HL-60/S4 treated with retinoic acid at 250 ng/mL for 4 days and 3 days (cell line): ENCODE results near the gene PCDHA3.
"Not testable (repeated sequence)": the region's sequence is repeated elsewhere in the genome, so short reads cannot be mapped to it uniquely, and the experiment has no call there.

Source experiments
- in situ Hi-C: fragments of 300-500 bp; cut with MboI; formaldehyde crosslinking; loops from 2 replicates; pipeline ENCODE4 v1.7.0; 2022; ENCODE audit warnings: low sequenced_read_pairs

Gene PCDHA3

DNA sequence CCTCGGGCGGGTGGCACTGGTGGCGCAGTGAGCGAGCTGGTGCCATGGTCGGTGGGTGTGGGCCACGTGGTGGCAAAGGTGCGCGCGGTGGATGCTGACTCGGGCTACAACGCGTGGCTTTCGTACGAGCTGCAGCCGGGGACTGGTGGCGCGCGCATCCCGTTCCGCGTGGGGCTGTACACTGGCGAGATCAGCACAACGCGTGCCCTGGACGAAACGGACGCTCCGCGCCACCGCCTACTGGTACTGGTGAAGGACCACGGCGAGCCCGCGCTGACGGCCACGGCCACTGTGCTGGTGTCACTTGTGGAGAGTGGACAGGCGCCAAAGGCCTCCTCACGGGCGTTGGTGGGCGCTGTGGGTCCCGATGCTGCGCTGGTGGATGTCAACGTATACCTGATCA, 8.0 kb downstream of the PCDHA3 start:
- in situ Hi-C loops: no loop called here

DNA sequence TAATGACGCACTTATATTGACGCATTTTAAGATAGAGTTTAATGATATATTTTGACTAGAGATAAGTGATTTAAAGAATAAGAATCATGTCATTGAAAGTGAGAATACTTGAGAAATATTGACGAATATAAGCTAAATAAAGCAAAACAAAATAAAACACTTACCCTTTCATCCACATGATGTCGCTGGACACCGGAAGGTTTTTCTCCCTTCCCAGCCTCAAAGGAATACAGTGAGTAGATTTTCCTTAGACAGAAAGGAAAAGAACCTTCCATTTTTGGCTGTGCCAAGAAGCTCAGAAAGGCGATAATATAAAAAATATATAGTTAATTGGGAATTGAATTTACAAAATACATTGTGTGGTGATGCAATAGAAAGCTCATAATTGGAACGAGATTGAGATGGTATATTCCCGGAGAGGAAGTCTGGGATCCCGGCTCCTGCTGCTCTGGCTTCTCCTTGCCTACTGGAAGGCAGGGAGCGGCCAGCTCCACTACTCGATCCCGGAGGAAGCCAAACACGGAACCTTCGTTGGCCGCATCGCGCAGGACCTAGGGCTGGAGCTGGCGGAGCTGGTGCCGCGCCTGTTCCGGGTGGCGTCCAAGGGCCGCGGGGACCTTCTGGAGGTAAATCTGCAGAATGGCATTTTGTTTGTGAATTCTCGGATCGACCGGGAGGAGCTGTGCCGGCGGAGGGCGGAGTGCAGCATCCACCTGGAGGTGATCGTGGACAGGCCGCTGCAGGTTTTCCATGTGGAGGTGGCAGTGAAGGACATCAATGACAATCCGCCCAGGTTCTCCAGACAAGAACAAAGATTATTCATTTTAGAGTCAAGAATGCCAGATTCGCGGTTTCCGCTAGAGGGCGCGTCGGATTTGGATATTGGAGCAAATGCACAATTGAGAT, 20.8 kb downstream of the PCDHA3 start, which contains the start of gene PCDHA5:
PCDHA5 (plus strand) TSS at position 239 of the 906 bp plus-strand sequence.
- in situ Hi-C loops: no loop called here

DNA sequence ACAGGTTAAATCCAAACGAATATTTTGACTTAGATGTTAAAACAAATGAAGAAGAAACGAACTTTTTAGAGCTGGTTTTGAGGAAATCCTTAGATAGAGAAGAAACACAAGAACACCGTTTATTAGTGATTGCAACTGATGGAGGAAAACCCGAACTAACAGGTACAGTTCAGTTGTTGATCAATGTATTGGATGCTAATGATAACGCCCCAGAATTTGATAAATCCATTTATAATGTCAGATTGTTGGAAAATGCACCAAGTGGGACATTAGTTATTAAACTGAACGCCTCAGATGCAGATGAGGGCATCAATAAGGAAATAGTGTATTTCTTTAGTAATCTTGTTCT, 21.4 kb downstream of the PCDHA3 start:
- in situ Hi-C loops: no loop called here

DNA sequence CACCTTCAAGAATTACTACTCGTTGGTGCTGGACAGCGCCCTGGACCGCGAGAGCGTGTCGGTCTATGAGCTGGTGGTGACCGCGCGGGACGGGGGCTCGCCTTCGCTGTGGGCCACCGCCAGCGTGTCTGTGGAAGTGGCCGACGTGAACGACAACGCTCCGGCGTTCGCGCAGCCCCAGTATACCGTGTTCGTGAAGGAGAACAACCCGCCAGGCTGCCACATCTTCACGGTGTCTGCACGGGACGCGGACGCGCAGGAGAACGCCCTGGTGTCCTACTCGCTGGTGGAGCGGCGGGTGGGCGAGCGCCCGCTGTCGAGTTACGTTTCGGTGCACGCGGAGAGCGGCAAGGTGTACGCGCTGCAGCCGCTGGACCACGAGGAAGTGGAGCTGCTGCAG, 22.1 kb downstream of the PCDHA3 start:
- in situ Hi-C loops: not testable (repeated sequence)

DNA sequence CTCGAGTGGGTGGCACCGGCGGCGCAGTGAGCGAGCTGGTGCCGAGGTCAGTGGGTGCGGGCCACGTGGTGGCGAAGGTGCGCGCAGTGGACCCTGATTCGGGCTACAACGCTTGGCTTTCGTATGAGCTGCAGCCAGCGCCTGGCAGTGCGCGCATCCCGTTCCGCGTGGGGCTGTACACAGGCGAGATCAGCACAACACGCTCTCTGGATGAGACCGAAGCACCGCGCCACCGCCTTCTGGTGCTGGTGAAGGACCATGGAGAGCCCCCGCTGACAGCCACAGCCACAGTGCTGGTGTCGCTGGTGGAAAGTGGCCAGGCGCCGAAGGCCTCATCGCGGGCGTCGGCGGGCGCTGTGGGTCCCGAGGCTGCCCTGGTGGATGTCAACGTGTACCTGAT, 22.6 kb downstream of the PCDHA3 start:
- in situ Hi-C loops: no loop called here

DNA sequence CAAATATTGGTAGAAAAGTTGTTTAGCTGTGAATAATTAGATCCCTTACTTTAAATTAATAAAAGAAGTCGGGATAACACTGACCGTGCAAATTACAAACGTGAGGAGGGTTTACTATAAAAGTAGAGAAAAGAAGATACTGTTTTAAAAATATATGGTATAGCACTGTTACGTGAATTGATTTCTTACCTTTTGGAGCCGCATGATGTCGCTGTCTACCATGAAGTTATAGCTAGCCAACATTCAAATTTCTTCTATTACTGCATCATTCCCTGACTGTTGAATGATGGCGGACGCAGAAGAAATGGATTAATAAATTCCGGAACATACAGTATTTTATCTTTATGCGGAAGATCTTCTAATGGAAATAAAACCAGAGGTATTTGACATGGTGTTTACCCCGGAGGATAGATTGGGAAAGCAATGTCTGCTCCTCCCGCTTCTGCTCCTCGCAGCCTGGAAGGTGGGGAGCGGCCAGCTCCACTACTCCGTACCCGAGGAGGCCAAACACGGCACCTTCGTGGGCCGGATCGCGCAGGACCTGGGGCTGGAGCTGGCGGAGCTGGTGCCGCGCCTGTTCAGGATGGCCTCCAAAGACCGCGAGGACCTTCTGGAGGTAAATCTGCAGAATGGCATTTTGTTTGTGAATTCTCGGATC, 27.0 kb downstream of the PCDHA3 start, which contains the start of gene PCDHA6:
PCDHA6 (plus strand) TSS at position 257 of the 658 bp plus-strand sequence; CDS start at position 389, 132 bp downstream.
- in situ Hi-C loops: no loop called here

DNA sequence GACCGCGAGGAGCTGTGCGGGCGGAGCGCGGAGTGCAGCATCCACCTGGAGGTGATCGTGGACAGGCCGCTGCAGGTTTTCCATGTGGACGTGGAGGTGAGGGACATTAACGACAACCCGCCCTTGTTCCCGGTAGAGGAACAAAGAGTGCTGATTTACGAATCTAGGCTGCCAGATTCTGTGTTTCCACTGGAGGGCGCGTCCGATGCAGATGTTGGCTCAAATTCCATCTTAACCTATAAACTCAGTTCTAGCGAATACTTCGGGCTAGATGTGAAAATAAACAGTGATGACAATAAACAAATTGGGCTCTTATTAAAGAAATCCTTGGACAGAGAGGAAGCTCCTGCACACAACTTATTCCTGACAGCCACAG, 27.5 kb downstream of the PCDHA3 start:
- in situ Hi-C loops: no loop called here

DNA sequence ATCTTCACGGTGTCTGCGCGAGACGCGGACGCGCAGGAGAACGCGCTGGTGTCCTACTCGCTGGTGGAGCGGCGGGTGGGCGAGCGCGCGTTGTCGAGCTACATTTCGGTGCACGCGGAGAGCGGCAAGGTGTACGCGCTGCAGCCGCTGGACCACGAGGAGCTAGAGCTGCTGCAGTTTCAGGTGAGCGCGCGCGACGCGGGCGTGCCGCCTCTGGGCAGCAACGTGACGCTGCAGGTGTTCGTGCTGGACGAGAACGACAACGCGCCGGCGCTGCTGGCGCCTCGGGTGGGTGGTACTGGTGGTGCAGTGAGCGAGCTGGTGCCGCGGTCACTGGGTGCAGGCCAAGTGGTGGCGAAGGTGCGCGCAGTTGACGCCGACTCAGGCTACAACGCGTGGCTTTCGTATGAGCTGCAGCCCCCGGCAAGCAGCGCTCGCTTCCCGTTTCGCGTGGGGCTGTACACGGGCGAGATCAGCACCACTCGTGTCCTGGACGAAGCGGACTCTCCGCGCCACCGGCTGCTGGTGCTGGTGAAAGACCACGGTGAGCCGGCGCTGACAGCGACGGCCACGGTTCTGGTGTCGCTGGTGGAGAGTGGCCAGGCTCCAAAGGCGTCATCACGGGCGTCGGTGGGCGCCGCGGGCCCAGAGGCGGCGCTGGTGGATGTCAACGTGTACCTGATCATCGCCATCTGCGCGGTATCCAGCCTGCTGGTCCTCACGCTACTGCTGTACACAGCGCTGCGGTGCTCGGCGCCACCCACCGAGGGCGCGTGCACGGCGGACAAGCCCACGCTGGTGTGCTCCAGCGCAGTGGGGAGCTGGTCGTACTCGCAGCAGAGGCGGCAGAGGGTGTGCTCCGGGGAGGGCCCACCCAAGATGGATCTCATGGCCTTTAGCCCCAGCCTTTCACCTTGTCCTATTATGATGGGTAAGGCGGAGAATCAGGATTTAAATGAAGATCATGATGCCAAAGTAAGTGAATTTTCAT, 28.9 kb downstream of the PCDHA3 start:
- in situ Hi-C loops: not testable (repeated sequence)

DNA sequence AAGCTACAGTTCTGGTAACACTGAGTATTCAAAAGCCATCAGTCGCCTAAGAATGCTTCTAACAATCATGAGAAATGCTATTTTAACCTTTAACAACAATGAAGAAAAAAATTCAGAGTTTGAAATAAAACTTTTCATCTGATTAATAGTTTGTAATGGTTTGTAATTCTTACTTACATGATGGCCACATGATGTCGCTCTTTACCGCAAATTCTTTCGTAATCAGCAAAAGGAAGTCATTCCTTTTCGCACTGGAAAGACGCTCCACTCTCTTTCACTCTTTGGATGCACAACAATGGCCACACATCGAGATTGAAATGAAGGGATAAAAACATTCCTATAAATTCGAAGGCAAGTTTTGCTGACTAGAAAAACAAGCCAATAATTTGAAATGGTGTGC, 33.1 kb downstream of the PCDHA3 start, which contains the start of gene PCDHA7:
PCDHA7 (plus strand) TSS at position 277 of the 400 bp plus-strand sequence; CDS start at position 392, 115 bp downstream.
- in situ Hi-C loops: no loop called here

DNA sequence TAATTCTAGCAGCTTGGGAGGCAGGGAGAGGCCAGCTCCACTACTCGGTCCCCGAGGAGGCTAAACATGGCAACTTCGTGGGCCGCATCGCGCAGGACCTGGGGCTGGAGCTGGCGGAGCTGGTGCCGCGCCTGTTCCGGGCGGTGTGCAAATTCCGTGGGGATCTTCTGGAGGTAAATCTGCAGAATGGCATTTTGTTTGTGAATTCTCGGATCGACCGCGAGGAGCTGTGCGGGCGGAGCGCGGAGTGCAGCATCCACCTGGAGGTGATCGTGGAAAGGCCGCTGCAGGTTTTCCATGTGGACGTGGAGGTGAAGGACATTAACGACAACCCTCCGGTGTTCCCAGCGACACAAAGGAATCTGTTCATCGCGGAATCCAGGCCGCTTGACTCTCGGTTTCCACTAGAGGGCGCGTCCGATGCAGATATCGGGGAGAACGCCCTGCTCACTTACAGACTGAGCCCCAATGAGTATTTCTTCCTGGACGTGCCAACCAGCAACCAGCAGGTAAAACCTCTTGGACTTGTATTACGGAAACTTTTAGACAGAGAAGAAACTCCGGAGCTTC, 33.7 kb downstream of the PCDHA3 start:
- in situ Hi-C loops: not testable (repeated sequence)

DNA sequence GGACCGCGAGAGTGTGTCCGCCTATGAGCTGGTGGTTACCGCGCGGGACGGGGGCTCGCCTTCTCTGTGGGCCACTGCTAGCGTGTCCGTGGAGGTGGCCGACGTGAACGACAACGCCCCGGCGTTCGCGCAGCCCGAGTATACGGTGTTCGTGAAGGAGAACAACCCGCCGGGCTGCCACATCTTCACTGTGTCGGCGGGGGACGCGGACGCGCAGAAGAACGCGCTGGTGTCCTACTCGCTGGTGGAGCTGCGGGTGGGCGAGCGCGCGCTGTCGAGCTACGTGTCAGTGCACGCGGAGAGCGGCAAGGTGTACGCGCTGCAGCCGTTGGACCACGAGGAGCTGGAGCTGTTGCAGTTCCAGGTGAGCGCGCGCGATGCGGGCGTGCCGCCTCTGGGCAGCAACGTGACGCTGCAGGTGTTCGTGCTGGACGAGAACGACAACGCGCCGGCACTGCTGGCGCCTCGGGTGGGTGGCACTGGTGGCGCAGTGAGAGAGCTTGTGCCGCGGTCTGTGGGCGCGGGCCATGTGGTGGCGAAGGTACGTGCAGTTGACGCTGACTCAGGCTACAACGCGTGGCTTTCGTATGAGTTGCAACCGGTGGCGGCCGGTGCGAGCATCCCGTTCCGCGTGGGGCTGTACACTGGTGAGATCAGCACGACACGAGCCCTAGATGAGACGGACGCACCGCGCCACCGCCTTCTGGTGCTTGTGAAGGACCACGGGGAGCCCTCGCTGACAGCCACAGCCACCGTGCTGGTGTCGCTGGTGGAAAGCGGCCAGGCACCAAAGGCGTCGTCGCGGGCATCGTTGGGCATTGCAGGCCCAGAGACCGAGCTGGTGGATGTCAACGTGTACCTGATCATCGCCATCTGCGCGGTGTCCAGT, 35.0 kb downstream of the PCDHA3 start:
- in situ Hi-C loops: no loop called here

DNA sequence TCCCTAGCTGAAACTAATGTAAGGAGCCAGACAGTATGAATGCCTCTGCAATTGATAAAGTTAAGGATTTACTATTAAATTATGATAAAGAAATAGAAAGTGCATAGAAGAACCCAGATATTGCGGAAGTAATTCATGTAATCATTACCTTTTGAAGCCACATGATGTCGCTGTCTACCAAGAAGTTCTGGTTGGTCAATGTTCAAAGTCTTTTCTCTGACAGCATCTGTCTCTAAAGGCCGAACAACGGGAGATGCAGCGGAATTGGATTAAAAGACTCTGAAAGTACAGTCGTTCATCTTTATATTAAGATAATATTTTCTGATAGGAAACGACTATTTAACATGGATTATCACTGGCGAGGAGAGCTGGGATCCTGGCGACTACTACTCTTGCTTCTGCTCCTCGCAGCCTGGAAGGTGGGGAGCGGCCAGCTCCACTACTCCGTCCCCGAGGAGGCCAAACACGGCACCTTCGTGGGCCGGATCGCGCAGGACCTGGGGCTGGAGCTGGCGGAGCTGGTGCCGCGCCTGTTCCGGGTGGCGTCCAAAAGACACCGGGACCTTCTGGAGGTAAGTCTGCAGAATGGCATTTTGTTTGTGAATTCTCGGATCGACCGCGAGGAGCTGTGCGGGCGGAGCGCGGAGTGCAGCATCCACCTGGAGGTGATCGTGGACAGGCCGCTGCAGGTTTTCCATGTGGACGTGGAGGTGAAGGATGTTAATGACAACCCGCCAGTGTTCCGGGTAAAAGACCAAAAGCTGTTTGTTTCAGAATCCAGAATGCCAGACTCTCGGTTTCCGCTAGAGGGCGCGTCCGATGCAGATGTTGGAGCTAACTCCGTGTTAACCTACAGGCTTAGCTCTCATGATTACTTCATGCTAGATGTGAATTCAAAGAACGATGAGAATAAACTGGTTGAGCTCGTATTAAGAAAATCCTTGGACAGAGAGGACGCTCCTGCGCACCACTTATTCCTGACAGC, 40.4 kb downstream of the PCDHA3 start, which contains the start of gene PCDHA8:
PCDHA8 (plus strand) TSS at position 210 of the 985 bp plus-strand sequence; CDS start at position 345, 135 bp downstream.
- in situ Hi-C loops: no loop called here

DNA sequence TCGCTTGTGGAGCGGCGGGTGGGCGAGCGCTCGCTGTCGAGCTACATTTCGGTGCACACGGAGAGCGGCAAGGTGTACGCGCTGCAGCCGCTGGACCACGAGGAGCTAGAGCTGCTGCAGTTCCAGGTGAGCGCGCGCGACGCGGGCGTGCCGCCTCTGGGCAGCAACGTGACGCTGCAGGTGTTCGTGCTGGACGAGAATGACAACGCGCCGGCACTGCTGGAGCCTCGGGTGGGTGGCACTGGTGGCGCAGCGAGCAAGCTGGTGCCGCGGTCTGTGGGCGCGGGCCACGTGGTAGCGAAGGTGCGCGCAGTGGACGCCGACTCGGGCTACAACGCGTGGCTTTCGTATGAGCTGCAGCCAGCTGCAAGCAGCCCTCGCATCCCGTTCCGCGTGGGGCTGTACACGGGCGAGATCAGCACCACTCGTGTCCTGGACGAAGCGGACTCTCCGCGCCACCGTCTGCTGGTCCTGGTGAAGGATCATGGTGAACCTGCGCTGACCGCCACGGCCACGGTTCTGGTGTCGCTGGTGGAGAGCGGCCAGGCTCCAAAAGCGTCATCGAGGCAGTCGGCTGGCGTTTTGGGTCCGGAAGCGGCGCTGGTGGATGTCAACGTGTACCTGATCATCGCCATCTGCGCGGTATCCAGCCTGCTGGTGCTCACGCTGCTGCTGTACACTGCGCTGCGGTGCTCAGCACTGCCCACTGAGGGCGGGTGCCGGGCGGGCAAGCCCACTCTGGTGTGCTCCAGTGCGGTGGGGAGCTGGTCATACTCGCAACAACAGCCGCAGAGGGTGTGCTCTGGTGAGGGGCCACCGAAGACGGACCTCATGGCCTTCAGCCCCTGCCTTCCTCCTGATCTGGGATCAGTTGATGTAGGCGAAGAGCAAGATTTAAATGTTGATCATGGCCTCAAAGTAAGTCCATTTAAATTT, 42.2 kb downstream of the PCDHA3 start:
- in situ Hi-C loops: no loop called here

DNA sequence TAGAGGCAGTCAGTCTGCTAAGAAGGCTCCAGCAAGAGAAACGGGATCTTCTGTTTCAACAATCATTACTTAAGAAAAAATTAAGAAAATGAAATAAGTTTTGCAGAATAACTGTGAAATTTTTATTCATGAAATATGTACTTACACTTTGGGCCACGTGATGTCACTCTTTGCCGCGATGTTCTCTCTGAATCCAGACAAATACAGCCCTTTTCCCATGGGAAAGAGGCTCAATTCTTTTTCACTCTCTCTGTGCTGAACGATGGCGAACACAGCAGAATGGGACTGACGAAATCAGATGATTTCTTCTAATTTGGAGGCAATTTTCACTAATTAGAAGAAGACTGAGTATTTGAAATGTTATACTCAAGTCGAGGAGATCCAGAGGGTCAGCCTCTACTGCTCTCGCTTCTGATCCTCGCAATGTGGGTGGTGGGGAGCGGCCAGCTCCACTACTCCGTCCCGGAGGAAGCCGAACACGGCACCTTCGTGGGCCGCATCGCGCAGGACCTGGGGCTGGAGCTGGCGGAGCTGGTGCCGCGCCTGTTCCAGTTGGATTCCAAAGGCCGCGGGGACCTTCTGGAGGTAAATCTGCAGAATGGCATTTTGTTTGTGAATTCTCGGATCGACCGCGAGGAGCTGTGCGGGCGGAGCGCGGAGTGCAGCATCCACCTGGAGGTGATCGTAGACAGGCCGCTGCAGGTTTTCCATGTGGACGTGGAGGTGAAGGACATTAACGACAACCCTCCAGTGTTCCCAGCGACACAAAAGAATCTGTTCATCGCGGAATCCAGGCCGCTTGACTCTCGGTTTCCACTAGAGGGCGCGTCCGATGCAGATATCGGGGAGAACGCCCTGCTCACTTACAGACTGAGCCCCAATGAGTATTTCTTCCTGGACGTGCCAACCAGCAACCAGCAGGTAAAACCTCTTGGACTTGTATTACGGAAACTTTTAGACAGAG, 47.6 kb downstream of the PCDHA3 start, which contains the start of gene PCDHA9:
PCDHA9 (plus strand) TSS at position 244 of the 964 bp plus-strand sequence; CDS start at position 358, 114 bp downstream.
- in situ Hi-C loops: not testable (repeated sequence)

DNA sequence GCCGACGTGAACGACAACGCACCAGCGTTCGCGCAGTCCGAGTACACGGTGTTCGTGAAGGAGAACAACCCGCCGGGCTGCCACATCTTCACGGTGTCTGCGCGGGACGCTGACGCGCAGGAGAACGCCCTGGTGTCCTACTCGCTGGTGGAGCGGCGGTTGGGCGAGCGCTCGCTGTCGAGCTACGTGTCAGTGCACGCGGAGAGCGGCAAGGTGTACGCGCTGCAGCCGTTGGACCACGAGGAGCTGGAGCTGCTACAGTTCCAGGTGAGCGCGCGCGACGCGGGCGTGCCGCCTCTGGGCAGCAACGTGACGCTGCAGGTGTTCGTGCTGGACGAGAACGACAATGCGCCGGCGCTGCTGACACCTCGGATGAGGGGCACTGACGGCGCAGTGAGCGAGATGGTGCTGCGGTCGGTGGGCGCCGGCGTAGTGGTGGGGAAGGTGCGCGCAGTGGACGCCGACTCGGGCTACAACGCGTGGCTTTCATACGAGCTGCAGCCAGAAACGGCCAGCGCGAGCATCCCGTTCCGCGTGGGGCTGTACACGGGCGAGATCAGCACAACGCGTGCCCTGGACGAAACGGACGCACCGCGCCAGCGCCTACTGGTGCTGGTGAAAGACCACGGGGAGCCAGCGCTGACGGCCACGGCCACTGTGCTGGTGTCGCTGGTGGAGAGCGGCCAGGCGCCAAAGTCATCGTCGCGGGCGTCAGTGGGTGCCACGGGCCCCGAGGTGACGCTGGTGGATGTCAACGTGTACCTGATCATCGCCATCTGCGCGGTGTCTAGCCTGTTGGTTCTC, 49.2 kb downstream of the PCDHA3 start:
- in situ Hi-C loops: not testable (repeated sequence)
